ENCODE data around the gene KLHL2.
"Not testable (repeated sequence)": the region's sequence is repeated elsewhere in the genome, so short reads cannot be mapped to it uniquely, and the experiment has no call there.

GRCh38 chr4:165284697-165285096 is 77.3 kb downstream of the KLHL2 start:
- not testable (repeated sequence) for TF ChIP-seq CTCF, EP300, POLR2AphosphoS5 (IDR thresholded peaks at IDR 0.05)
